Adipocyte (in vitro differentiated cells): ENCODE data around the gene UBE3B.
A peak's percentile ranks its signal among the peaks of the same experiment; 100 is the strongest.
"Not testable (repeated sequence)": the region's sequence is repeated elsewhere in the genome, so short reads cannot be mapped to it uniquely, and the experiment has no call there.

Experiments
- DNase-seq: peaks from one replicate; pipeline ENCODE4 v3.0.0-alpha.2; 2015; ENCODE audit warnings: low read depth
- H3K27me3 ChIP-seq: replicated peaks from 2 replicates; pipeline ENCODE4 v1.7.0; 2013; ENCODE audit warnings: mild to moderate bottlenecking, low read length, moderate library complexity; ENCODE audit not compliant: control insufficient read depth, insufficient read depth
- H3K36me3 ChIP-seq: 2 replicates; pipeline ENCODE4 v1.7.0; 2013; ENCODE audit warnings: low read length, mild to moderate bottlenecking, moderate library complexity; ENCODE audit not compliant: control insufficient read depth, insufficient read depth, severe bottlenecking
- H3K4me1 ChIP-seq: 2 replicates; pipeline ENCODE4 v1.7.0; 2013; ENCODE audit warnings: mild to moderate bottlenecking, low read length, moderate library complexity; ENCODE audit not compliant: control insufficient read depth, insufficient read depth
- H3K4me3 ChIP-seq: 2 replicates; pipeline ENCODE4 v1.7.0; 2013; ENCODE audit warnings: mild to moderate bottlenecking, low read length, moderate library complexity
- H3K9ac ChIP-seq: 2 replicates; pipeline ENCODE4 v1.7.0; 2013; ENCODE audit warnings: mild to moderate bottlenecking, low read length, moderate library complexity
- H3K9me3 ChIP-seq: 2 replicates; pipeline ENCODE4 v1.7.0; 2013; ENCODE audit warnings: mild to moderate bottlenecking, low read length, moderate library complexity; ENCODE audit not compliant: control insufficient read depth

UBE3B gene

DNA sequence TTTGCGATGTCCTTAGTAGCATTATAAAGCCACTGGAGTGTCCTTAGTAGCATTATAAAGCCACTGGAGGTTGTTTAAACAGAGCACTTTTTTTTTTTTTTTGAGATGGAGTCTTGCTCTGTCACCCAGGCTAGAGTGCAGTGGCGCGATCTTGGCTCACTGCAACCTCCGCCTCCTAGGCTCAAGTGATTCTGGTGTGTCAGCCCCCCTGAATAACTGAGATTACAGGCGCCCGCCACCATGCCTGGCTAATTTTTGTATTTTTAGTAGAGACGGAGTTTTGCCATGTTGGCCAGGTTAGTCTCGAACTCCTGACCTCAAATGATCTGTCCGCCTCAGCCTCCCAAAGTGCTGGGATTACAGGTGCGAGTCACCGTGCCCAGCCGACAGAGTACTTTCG is 37.5 kb upstream of the UBE3B start:
- DNase-seq, H3K9ac ChIP-seq, H3K36me3 ChIP-seq, H3K9me3 ChIP-seq, H3K27me3 ChIP-seq, H3K4me3 ChIP-seq: not testable (repeated sequence)
- H3K4me1 ChIP-seq = peaks cover 49% of the 10 kb centered on the region

DNA sequence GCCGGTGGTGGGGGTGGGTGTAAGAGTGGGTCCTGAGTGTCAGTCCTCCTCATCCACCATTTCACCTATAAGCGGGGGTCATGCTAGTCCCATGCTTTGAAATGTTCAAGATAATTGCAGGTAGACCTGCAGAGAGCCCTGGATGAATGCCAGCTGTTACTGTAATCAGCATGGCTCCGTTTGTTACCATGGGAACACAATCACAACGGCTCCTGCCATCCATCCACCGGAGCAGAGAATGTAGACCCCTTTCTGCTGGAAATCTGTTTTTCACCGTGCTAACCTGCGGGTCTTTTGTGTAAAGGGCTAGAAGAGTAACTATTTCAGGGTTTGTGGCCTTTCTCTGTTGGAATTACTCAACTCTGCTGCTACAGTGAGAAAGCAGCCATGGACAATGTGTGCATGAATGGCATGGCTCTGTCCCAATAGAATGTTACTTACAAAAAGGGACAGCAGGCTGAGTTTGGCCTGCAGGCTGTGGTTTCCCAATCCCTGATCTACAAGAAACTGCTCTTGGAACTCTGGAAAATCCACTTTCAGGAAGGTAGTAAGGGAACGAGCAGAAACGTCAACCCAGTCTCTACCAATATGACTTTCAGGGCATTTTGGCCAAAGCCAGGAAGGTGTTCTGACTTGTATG is 36.5 kb upstream of the UBE3B start:
- Histone ChIP-seq H3K4me1 (peaks cover 59% of the 10 kb centered on the region), H3K9me3 (no peaks in the 10 kb centered on the region), H3K36me3 (no peaks in the 10 kb centered on the region), H3K9ac (peak overlapping the region; percentile 17), H3K4me3 (peak overlapping the region; percentile 4), H3K27me3 (no peaks in the 10 kb centered on the region)
- peak; percentile 57 for DNase-seq

DNA sequence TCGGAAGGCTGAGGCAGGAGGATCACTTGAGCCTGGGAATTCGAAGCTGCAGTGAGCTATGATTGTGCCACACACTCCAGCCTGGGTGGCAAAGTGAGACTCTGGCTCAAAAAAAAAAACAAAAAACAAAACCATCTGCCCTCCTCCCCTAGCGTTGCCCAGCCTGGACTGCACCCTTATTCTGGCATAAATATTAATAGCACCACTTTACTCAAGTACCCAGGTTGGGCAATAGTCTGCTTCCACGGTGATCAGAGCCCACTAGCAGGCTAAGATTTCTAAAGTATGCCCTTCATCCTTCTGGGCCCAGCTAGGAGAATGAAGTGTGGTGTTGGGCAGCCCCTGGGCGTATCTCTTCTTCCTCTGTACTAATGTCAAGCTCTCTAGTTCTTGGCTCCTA is 33.6 kb upstream of the UBE3B start:
- Histone ChIP-seq H3K36me3 (peaks cover 19% of the 10 kb centered on the region), H3K4me3 (no peak overlapping the region), H3K27me3 (no peaks in the 10 kb centered on the region), H3K9ac (peak overlapping the region; percentile 39), H3K9me3 (no peaks in the 10 kb centered on the region), H3K4me1 (peaks cover 68% of the 10 kb centered on the region)
- peak; percentile 29 for DNase-seq

DNA sequence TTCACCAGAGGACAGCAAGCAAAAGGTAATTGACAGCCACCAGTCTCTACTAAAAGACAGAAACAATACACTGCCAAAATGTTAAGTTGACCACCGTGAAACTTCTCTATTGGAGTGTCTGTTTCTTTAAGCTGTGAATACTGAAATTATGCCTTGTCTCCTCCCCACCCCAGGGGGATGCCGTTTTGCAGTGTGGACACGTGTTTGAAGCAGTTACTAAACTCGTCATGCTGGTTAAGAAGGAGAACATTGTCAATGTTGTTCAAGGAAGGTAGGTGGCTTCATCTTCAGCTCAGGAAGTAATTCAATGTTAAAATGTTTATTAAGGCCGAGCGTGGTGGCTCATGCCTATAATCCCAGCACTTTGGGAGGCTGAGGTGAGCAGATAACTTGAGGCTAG is 33.2 kb upstream of the UBE3B start:
- H3K4me3 ChIP-seq = no peak overlapping the region
- no peaks in the 10 kb centered on the region for H3K9me3 ChIP-seq
- H3K9ac ChIP-seq = peak overlapping the region; percentile 57
- DNase-seq = no peak
- no peaks in the 10 kb centered on the region for H3K27me3 ChIP-seq
- H3K36me3 ChIP-seq = peaks cover 19% of the 10 kb centered on the region
- H3K4me1 ChIP-seq = peaks cover 69% of the 10 kb centered on the region

DNA sequence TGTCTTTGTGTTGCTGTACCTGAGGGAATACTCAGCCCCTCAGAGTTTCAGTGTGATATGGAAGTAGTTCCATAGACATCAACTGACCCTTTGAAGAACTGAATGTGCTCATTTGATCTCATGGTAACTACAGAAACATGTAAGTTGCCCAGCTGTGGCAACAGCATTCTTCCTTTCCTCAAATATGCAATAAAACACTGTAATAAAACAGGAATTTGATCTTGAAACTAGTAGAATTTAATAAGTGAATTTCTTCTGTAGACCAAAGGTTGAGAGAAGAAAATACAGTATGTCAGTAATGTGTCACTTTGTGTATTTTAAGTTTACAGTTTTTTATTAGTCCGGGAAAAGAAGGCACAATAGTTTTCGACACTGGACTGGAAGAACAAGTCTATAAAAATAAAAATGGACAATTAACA is 32.2 kb upstream of the UBE3B start:
- DNase-seq = peak; percentile 85
- peaks cover 62% of the 10 kb centered on the region for H3K4me1 ChIP-seq
- peak overlapping the region; percentile 57 for H3K9ac ChIP-seq
- no peak overlapping the region for H3K4me3 ChIP-seq
- no peaks in the 10 kb centered on the region for H3K27me3 ChIP-seq
- no peaks in the 10 kb centered on the region for H3K9me3 ChIP-seq
- peaks cover 19% of the 10 kb centered on the region for H3K36me3 ChIP-seq

DNA sequence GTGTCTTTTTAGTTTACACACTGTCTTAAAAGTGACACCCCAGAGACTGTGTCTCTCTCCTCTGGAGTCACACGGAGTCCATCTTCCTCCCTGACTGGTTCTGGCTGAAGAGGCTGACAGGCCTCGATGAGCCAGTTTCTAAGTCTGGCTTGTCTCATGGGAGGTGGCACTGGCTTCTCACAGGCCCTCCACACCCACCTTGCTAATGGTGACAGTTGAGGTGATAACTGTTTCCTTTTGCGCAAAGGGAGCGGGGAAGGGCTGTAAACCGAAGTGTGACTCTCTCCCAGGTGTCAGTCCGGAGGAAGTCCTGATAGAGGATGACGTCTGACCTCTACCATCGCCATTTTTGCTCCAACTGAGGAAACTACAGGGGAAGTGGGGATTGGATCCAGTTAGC is 30.6 kb upstream of the UBE3B start:
- Histone ChIP-seq H3K4me3 (no peak overlapping the region), H3K4me1 (peaks cover 50% of the 10 kb centered on the region), H3K36me3 (peaks cover 35% of the 10 kb centered on the region), H3K27me3 (no peaks in the 10 kb centered on the region), H3K9me3 (no peaks in the 10 kb centered on the region), H3K9ac (no peak overlapping the region)
- DNase-seq = no peak

- peaks cover 41% of the 10 kb centered on the region for H3K36me3 ChIP-seq
- H3K9ac ChIP-seq = no peak overlapping the region
- DNase-seq = no peak
- H3K4me3 ChIP-seq = no peak overlapping the region
- H3K9me3 ChIP-seq = no peaks in the 10 kb centered on the region
- no peaks in the 10 kb centered on the region for H3K27me3 ChIP-seq
- peaks cover 54% of the 10 kb centered on the region for H3K4me1 ChIP-seq
Observed at GRCh38 chr12:109447482-109447881, 30.0 kb upstream of the UBE3B start.

DNA sequence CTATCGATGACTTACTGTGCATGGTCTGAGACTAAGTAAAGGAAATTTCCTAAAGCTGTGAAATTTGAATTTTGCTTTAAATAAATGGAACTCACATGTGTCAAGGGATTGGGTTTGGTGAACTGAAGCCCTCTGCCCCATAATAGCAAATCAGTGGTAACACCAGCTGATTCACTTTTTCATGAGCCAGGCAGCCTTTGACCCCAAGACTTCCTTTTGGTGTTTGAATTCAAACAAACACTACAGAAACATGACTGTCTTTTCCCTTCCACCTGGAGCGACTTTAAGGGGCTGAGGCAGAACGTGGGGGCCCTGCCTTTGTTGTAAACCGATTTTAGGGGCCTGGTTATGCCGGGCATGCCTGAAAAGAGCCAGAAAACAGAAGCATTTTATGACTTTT is 29.2 kb upstream of the UBE3B start:
- DNase-seq = no peak
- H3K27me3 ChIP-seq = no peaks in the 10 kb centered on the region
- H3K36me3 ChIP-seq = peaks cover 49% of the 10 kb centered on the region
- H3K9me3 ChIP-seq = no peaks in the 10 kb centered on the region
- H3K4me1 ChIP-seq = peaks cover 57% of the 10 kb centered on the region
- H3K4me3 ChIP-seq = no peak overlapping the region
- H3K9ac ChIP-seq = no peak overlapping the region

GRCh38 chr12:109448707-109449390 is 28.6 kb upstream of the UBE3B start:
- Histone ChIP-seq H3K9me3 (no peaks in the 10 kb centered on the region), H3K27me3 (no peaks in the 10 kb centered on the region), H3K4me1 (peaks cover 51% of the 10 kb centered on the region), H3K4me3 (no peak overlapping the region), H3K9ac (no peak overlapping the region), H3K36me3 (peaks cover 55% of the 10 kb centered on the region)
- peak; percentile 42 for DNase-seq

DNA sequence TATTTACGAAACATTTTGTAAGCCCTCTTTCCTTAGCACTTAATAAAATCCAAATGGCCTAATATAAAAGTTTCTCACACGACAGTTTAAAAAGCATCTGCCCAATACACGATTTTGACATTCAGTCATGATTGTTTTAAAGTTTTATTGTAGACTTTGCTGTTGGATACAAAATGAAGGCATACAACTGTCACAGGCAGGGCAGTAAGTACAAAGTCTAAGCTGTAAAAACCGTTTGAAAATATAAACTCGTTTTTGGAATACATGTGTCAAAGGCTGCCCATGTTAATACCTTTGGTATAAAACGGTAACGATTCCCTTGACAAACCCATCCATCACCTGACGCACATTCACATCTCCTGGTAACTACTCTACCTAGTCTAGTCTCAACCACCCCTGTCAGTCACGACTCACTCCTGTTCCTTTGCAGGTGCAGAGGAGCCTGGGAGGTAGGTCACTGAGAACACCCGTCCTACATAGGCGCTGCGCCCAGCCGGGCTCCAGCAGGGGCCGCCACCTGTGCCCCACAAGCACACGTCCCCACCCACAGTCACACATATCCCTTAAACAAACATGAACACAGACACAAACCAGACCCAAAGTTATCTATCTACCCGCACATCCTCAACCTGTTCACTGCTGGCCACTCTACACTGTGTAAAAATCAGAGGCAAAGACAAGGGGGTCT is 27.4 kb upstream of the UBE3B start:
- H3K4me3 ChIP-seq = no peak overlapping the region
- H3K27me3 ChIP-seq = no peaks in the 10 kb centered on the region
- H3K36me3 ChIP-seq = peaks cover 66% of the 10 kb centered on the region
- no peak for DNase-seq
- H3K9me3 ChIP-seq = no peaks in the 10 kb centered on the region
- peaks cover 40% of the 10 kb centered on the region for H3K4me1 ChIP-seq
- no peak overlapping the region for H3K9ac ChIP-seq

GRCh38 chr12:109450980-109451379 is 26.5 kb upstream of the UBE3B start:
- Histone ChIP-seq H3K27me3 (no peaks in the 10 kb centered on the region), H3K4me1 (peaks cover 30% of the 10 kb centered on the region), H3K9me3 (no peaks in the 10 kb centered on the region), H3K36me3 (peaks cover 76% of the 10 kb centered on the region), H3K4me3 (no peak overlapping the region), H3K9ac (no peak overlapping the region)
- DNase-seq = no peak
